GM23248 (cell line): ENCODE measurements around the gene WIZ. TPM values are rescaled to one million over a fixed set of nuclear protein-coding genes. Genes with fewer than 3 reads are reported as not detected.

Source experiments
- DNase-seq: peaks from one replicate; pipeline ENCODE4 v3.0.0-alpha.2; 2015
- H2AFZ ChIP-seq: fragments of 200-600 bp; sonication (generic); 2 replicates; pipeline ENCODE4 v1.6.1; 2016; ENCODE audit warnings: antibody characterized with exemption
- H3F3A ChIP-seq: fragments of 200-600 bp; sonication (generic); 2 replicates; pipeline ENCODE4 v1.6.1; 2016; ENCODE audit warnings: mild to moderate bottlenecking, antibody characterized with exemption, mixed run types; ENCODE audit not compliant: insufficient read depth
- H3K27ac ChIP-seq: fragments of 200-600 bp; sonication (generic); 2 replicates; pipeline ENCODE4 v1.5.1; 2016; ENCODE audit warnings: mild to moderate bottlenecking
- H3K27me3 ChIP-seq: fragments of 200-600 bp; sonication (generic); replicated peaks from 2 replicates; pipeline ENCODE4 v1.6.1; 2016; ENCODE audit warnings: mild to moderate bottlenecking; ENCODE audit not compliant: insufficient read depth
- H3K36me3 ChIP-seq: fragments of 200-600 bp; sonication (generic); 2 replicates; pipeline ENCODE4 v1.6.1; 2016; ENCODE audit warnings: low read depth, mild to moderate bottlenecking
- H3K4me1 ChIP-seq: fragments of 200-600 bp; sonication (generic); 2 replicates; pipeline ENCODE4 v1.6.1; 2016; ENCODE audit warnings: mild to moderate bottlenecking; ENCODE audit not compliant: insufficient read depth
- H3K4me2 ChIP-seq: fragments of 200-600 bp; sonication (generic); one replicate; pipeline ENCODE4 v1.6.1; 2016; ENCODE audit warnings: mild to moderate bottlenecking; ENCODE audit not compliant: unreplicated experiment
- H3K4me3 ChIP-seq: fragments of 200-600 bp; sonication (generic); 2 replicates; pipeline ENCODE4 v1.5.1; 2016; ENCODE audit warnings: mild to moderate bottlenecking
- H3K79me2 ChIP-seq: fragments of 200-600 bp; sonication (generic); 2 replicates; pipeline ENCODE4 v1.6.1; 2016; ENCODE audit warnings: mild to moderate bottlenecking; ENCODE audit not compliant: insufficient read depth
- H3K9ac ChIP-seq: fragments of 200-600 bp; sonication (generic); 2 replicates; pipeline ENCODE4 v1.6.1; 2016; ENCODE audit warnings: mild to moderate bottlenecking
- H3K9me2 ChIP-seq: fragments of 200-600 bp; sonication (generic); 2 replicates; pipeline ENCODE4 v1.6.1; 2016; ENCODE audit warnings: mixed run types, mild to moderate bottlenecking, moderate library complexity; ENCODE audit not compliant: insufficient read depth
- H3K9me3 ChIP-seq: fragments of 200-600 bp; sonication (generic); one replicate; pipeline ENCODE4 v1.6.1; 2017; ENCODE audit warnings: low read depth
- H4K20me1 ChIP-seq: fragments of 200-600 bp; sonication (generic); 2 replicates; pipeline ENCODE4 v1.6.0; 2016; ENCODE audit not compliant: insufficient read depth
- EZH2 ChIP-seq: fragments of 200-600 bp; sonication (generic); IDR thresholded peaks from 2 replicates; pipeline ENCODE4 v1.6.1; 2018; ENCODE audit warnings: antibody characterized with exemption, mild to moderate bottlenecking; ENCODE audit not compliant: insufficient read depth, poor library complexity, severe bottlenecking
- EZH2phosphoT487 ChIP-seq: fragments of 200-600 bp; sonication (generic); IDR thresholded peaks from 2 replicates; pipeline ENCODE4 v1.6.1; 2018; ENCODE audit warnings: antibody characterized with exemption, moderate library complexity, mild to moderate bottlenecking, low read depth; ENCODE audit not compliant: insufficient read depth
- whole genome bisulfite sequencing, 2 experiments: methylation state at CpG; one replicate each; pipeline ENCODE4 v1.1.6; 2015 to 2017; ENCODE audit warnings: low lambda C conversion rate in 2 of 2, low coverage in 1 of 2; ENCODE audit errors: missing lambda C conversion rate in 2 of 2; 5-methylcytosine and 5-hydroxymethylcytosine counted together
- in situ Hi-C: fragments of 300-500 bp; cut with MboI; formaldehyde crosslinking; loops from 2 replicates; pipeline ENCODE4 v1.15.0; 2020
- polyA plus RNA-seq: library from polyadenylated mRNA; unstranded; fragments of >200 nt; fragmentation: Nextera tagmentation; extraction: Ambion mirVana; gene quantifications from 2 replicates; pipeline ENCODE4 v1.2.1, GENCODE V29; 2016
- total RNA-seq: library from RNA; depleted of rRNA; stranded (reverse); fragments of >200 nt; shearing (Covaris generic); gene quantifications from 2 replicates; pipeline ENCODE4 v1.2.3, GENCODE V29; 2014

Gene WIZ
- total and polyA plus RNA-seq, 2 experiments from 2014 or later = 6.1 to 22.0 TPM

DNA sequence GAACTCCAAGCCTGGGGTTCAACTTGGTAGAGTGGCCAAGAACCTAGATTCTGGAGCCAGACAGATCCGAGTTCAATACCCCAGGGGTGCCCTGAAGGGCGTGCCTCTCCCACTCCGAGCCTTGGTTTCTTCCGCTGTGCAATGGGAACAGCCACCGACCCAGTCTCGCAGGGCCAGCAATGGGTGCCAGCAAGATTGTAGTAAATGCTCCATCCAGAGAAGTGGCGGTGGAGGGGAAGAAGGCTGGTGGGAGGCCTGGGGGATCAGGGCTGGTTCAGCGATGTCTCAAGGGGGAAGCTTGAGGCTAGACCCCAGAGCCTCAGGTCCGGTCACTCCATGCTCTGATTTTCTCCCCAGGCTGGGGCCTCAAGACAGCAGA lies 4.5 kb downstream of the WIZ start:
- Histone ChIP-seq H3F3A (peaks cover 2% of the 10 kb centered on the region; the same call in 1 of the 2 replicates), H3K9me3 (no peaks in the 10 kb centered on the region), H3K27ac (no peak overlapping the region), H3K36me3 (no peaks in the 10 kb centered on the region), H3K4me3 (no peak overlapping the region), H3K9me2 (no peaks in the 10 kb centered on the region), H3K4me2 (no peak overlapping the region), H3K9ac (no peak overlapping the region), H3K79me2 (no peaks in the 10 kb centered on the region), H3K4me1 (no peaks in the 10 kb centered on the region; the same call in 1 of the 2 replicates), H2AFZ (no peak overlapping the region), H4K20me1 (no peaks in the 10 kb centered on the region), H3K27me3 (no peaks in the 10 kb centered on the region)
- no peak for DNase-seq
- in situ Hi-C loops = no loop called here
- TF ChIP-seq EZH2phosphoT487 (no peak), EZH2 (no peak)
- WGBS, 2 experiments = 74 to 79% methylated on average over 9 of the region's 9 CpGs

- TF ChIP-seq EZH2 (no peak), EZH2phosphoT487 (no peak)
- H3K4me2 ChIP-seq = no peak overlapping the region
- no peak overlapping the region for H3K9ac ChIP-seq
- in situ Hi-C loops = no loop called here
- no peak overlapping the region for H3K27ac ChIP-seq
- H4K20me1 ChIP-seq = no peaks in the 10 kb centered on the region
- H3K79me2 ChIP-seq = no peaks in the 10 kb centered on the region
- WGBS, 2 experiments = 77 to 81% methylated on average over 15 of the region's 15 CpGs
- no peaks in the 10 kb centered on the region for H3K36me3 ChIP-seq
- H2AFZ ChIP-seq = no peak overlapping the region
- no peak for DNase-seq
- H3K9me2 ChIP-seq = no peaks in the 10 kb centered on the region
- no peaks in the 10 kb centered on the region for H3K27me3 ChIP-seq
- H3K9me3 ChIP-seq = no peaks in the 10 kb centered on the region
- H3K4me1 ChIP-seq = no peaks in the 10 kb centered on the region; the same call in 1 of the 2 replicates
- H3K4me3 ChIP-seq = no peak overlapping the region
- H3F3A ChIP-seq = no peaks in the 10 kb centered on the region
Observed at GRCh38 chr19:15444505-15445226, 5.1 kb downstream of the WIZ start.

DNA sequence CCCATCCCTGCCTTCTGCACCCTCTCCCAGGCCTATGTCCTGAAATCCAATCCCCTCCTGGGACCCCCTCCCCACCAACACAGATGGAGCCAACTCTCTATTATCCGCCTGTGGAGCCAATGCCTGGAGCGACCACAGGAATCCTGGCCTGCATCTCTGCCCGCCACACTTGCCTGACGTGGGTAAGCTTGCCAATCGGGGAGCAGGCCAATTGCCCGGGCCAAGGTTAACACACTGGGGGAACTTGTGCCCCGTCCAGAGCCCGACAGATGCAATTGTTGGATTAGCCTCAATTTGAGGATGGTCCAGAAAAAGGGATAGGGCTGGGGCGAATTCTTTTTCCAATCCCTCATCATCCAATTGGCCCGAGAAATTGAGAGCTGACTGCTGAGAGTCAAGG lies 5.9 kb downstream of the WIZ start:
- Histone ChIP-seq H3K79me2 (no peaks in the 10 kb centered on the region), H3K36me3 (no peaks in the 10 kb centered on the region), H3K27ac (no peak overlapping the region), H3F3A (no peaks in the 10 kb centered on the region), H3K4me3 (no peak overlapping the region), H3K27me3 (no peaks in the 10 kb centered on the region), H4K20me1 (no peaks in the 10 kb centered on the region), H3K4me1 (no peaks in the 10 kb centered on the region; the same call in 1 of the 2 replicates), H3K9me3 (no peaks in the 10 kb centered on the region), H2AFZ (no peak overlapping the region), H3K9me2 (no peaks in the 10 kb centered on the region), H3K9ac (no peak overlapping the region), H3K4me2 (no peak overlapping the region)
- in situ Hi-C loops = no loop called here
- no peak for TF ChIP-seq EZH2phosphoT487
- TF ChIP-seq EZH2 = no peak
- DNase-seq = no peak
- 37 to 43% methylated on average over 10 of the region's 10 CpGs for WGBS, 2 experiments

- TF ChIP-seq EZH2phosphoT487 (no peak), EZH2 (no peak)
- in situ Hi-C loops = no loop called here
Observed at GRCh38 chr19:15443325-15443724, 6.4 kb downstream of the WIZ start.

More at GRCh38 chr19:15443325-15443724, 6.4 kb downstream of the WIZ start:
- H3K4me1 ChIP-seq = no peaks in the 10 kb centered on the region
- DNase-seq = no peak
- no peaks in the 10 kb centered on the region for H3K36me3 ChIP-seq
- H3F3A ChIP-seq = no peaks in the 10 kb centered on the region
- no peaks in the 10 kb centered on the region for H3K79me2 ChIP-seq
- H3K9me3 ChIP-seq = no peaks in the 10 kb centered on the region
- no peaks in the 10 kb centered on the region for H4K20me1 ChIP-seq
- no peak overlapping the region for H3K27ac ChIP-seq
- no peaks in the 10 kb centered on the region for H3K9me2 ChIP-seq
- no peak overlapping the region for H3K9ac ChIP-seq
- H3K4me2 ChIP-seq = no peak overlapping the region
- H3K27me3 ChIP-seq = no peaks in the 10 kb centered on the region
- WGBS, 2 experiments = 70 to 74% methylated on average over 3 of the region's 3 CpGs
- H3K4me3 ChIP-seq = no peak overlapping the region
- no peak overlapping the region for H2AFZ ChIP-seq
